Measurements from ENCODE around the gene CRB2. TPM values are rescaled to one million over a fixed set of nuclear protein-coding genes. Genes with fewer than 3 reads are reported as not detected.

The CRB2 gene
- total RNA-seq, 2 experiments from 2014 or later: 0.03 TPM; not detected in 1

GRCh38 chr9:123418052-123418430, 62.0 kb downstream of the CRB2 start:
- no peak for DNase-seq
- CTCF ChIA-PET: no interaction called here

DNA sequence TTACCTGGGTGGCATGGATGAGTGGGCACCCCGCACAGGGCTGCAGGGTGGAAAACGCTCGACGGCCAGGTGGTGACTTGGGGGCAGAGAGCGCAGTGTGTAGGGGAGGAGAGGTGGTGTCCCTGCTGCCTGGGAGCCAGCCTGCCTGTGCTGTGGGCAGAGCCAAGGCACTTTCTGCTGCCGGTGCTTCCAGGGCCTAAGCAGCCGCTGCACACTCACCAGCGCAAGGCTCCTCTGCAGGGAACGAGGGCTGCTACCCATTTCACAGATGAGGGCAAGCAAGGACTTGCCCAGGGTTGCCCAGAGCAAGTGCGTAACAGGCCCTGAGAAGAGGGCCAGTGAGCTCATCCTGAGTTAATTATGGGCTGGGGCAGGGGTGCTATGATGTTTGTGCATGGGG, 62.5 kb downstream of the CRB2 start:
- no peak overlapping the region for H3K4me3 Mint-ChIP-seq
- H3K27me3 Mint-ChIP-seq: no peaks in the 10 kb centered on the region
- ChIA-PET CTCF (no interaction called here), POLR2A (no interaction called here)
- no peaks in the 10 kb centered on the region for H3K4me1 Mint-ChIP-seq
- H3K9me3 Mint-ChIP-seq: no peaks in the 10 kb centered on the region
- no peaks in the 10 kb centered on the region for H3K36me3 Mint-ChIP-seq (ENCODE audit: low read depth)
- no peak for DNase-seq
- H3K27ac Mint-ChIP-seq: no peak overlapping the region

More at GRCh38 chr9:123418052-123418430, 62.0 kb downstream of the CRB2 start:
- Mint-ChIP-seq H3K27ac (no peak overlapping the region), H3K36me3 (ENCODE audit: low read depth) (no peaks in the 10 kb centered on the region), H3K9me3 (no peaks in the 10 kb centered on the region), H3K4me1 (no peaks in the 10 kb centered on the region), H3K4me3 (no peak overlapping the region), H3K27me3 (no peaks in the 10 kb centered on the region)
- POLR2A ChIA-PET: no interaction called here

DNA sequence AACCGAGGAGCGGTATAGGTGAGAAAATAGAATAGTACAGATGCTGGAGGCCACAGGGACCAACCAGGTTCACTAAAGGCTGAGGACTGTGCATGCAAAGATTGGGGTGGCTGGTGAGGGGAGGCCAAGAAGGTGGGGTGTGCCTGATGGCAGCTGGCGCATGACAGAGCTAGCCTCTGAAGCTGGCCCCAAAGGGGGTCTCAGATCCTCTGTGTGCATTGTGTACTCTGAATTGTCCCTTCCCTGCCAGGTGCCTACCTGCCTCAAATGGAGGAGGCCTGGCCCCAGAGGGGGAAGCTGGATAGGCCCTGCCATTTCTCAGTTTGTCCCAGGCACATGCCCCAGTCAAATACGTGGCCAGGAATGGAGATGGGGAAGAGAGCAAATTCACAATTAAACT, 63.1 kb downstream of the CRB2 start:
- Mint-ChIP-seq H3K9me3 (no peaks in the 10 kb centered on the region), H3K27me3 (no peaks in the 10 kb centered on the region), H3K36me3 (ENCODE audit: low read depth) (no peaks in the 10 kb centered on the region), H3K4me3 (no peak overlapping the region), H3K4me1 (no peaks in the 10 kb centered on the region), H3K27ac (no peak overlapping the region)
- no peak for DNase-seq
- CTCF ChIA-PET: no interaction called here
- POLR2A ChIA-PET: no interaction called here

GRCh38 chr9:123419721-123420591, 64.0 kb downstream of the CRB2 start:
- Mint-ChIP-seq H3K9me3 (no peaks in the 10 kb centered on the region), H3K4me1 (no peaks in the 10 kb centered on the region), H3K27me3 (no peaks in the 10 kb centered on the region), H3K27ac (no peak overlapping the region), H3K4me3 (no peak overlapping the region), H3K36me3 (ENCODE audit: low read depth) (no peaks in the 10 kb centered on the region)
- DNase-seq: no peak
- POLR2A ChIA-PET: no interaction called here
- CTCF ChIA-PET: no interaction called here

DNA sequence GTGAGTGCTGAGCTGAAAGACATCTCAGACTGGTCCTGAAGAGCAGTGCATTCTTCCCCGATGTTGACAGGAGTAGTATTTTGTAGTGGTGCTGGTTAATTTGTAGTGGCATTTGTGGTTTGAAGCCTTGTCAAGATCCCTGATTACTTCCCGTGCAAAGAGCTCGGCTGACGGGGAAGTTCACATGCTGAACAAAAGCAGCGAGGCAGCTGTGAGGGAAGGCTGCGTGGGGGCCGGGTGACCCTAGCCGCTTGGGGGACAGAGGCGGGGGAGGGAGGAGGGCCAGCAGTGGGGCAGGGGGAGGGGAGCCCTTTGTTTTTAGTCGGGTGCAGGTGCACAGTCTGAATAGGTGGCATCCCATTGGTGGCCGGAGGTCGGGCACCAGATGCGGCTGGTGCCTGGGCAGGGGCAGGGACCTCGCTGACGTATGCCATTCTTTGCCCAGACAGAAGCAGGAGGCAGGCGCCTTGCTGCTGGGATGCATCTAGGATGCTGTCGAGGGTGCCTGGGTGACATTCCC, 64.7 kb downstream of the CRB2 start:
- Mint-ChIP-seq H3K27me3 (no peaks in the 10 kb centered on the region), H3K4me1 (no peaks in the 10 kb centered on the region), H3K27ac (no peak overlapping the region), H3K9me3 (no peaks in the 10 kb centered on the region), H3K4me3 (no peak overlapping the region), H3K36me3 (ENCODE audit: low read depth) (no peaks in the 10 kb centered on the region)
- no peak for DNase-seq
- ChIA-PET CTCF (no interaction called here), POLR2A (no interaction called here)

GRCh38 chr9:123421186-123421585, 65.2 kb downstream of the CRB2 start:
- DNase-seq: no peak
- Mint-ChIP-seq H3K27me3 (no peaks in the 10 kb centered on the region), H3K27ac (no peak overlapping the region), H3K4me3 (no peak overlapping the region), H3K36me3 (ENCODE audit: low read depth) (no peaks in the 10 kb centered on the region), H3K9me3 (no peaks in the 10 kb centered on the region), H3K4me1 (no peaks in the 10 kb centered on the region)
- POLR2A ChIA-PET: no interaction called here
- CTCF ChIA-PET: no interaction called here

GRCh38 chr9:123421801-123422455, 65.9 kb downstream of the CRB2 start:
- POLR2A ChIA-PET: no interaction called here
- Mint-ChIP-seq H3K4me3 (no peak overlapping the region), H3K36me3 (ENCODE audit: low read depth) (no peaks in the 10 kb centered on the region), H3K9me3 (no peaks in the 10 kb centered on the region), H3K27me3 (no peaks in the 10 kb centered on the region), H3K27ac (no peak overlapping the region), H3K4me1 (no peaks in the 10 kb centered on the region)
- CTCF ChIA-PET: no interaction called here
- DNase-seq: no peak

- no peaks in the 10 kb centered on the region for H3K4me1 Mint-ChIP-seq
- DNase-seq: no peak
- H3K27me3 Mint-ChIP-seq: no peaks in the 10 kb centered on the region
- ChIA-PET CTCF (no interaction called here), POLR2A (no interaction called here)
- H3K36me3 Mint-ChIP-seq (ENCODE audit: low read depth): peaks cover 2% of the 10 kb centered on the region
- no peak overlapping the region for H3K27ac Mint-ChIP-seq
- H3K4me3 Mint-ChIP-seq: no peak overlapping the region
- H3K9me3 Mint-ChIP-seq: no peaks in the 10 kb centered on the region
These were observed 66.8 kb downstream of the CRB2 start for GRCh38 chr9:123422635-123423310.

DNA sequence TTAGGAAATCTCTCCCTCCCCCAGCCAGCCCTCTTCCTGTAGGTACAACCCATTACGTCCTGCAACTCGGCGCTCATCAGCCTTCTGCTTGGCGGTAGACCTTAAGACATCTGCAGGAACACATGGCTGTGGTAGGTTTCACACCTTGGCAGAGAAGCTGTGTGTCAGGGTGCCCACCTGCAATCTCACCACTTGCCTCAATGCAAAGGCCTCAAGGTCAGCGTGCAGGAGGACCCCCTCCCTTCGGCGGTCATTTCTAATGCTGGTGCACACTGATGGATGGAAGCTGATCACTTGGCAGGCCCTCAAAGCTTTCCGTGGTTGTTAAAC, 67.3 kb downstream of the CRB2 start:
- no peaks in the 10 kb centered on the region for H3K9me3 Mint-ChIP-seq
- DNase-seq: no peak

GRCh38 chr9:123424131-123424530, 68.1 kb downstream of the CRB2 start:
- ChIA-PET POLR2A (no interaction called here), CTCF (no interaction called here)
- DNase-seq: no peak
- Mint-ChIP-seq H3K9me3 (no peaks in the 10 kb centered on the region), H3K27ac (no peak overlapping the region), H3K36me3 (ENCODE audit: low read depth) (peaks cover 2% of the 10 kb centered on the region), H3K4me3 (no peak overlapping the region), H3K4me1 (no peaks in the 10 kb centered on the region), H3K27me3 (no peaks in the 10 kb centered on the region)

More for the DNA sequence above, 67.3 kb downstream of the CRB2 start:
- CTCF ChIA-PET: no interaction called here
- peaks cover 2% of the 10 kb centered on the region for H3K36me3 Mint-ChIP-seq (ENCODE audit: low read depth)
- H3K4me3 Mint-ChIP-seq: no peak overlapping the region
- POLR2A ChIA-PET: no interaction called here
- H3K27me3 Mint-ChIP-seq: no peaks in the 10 kb centered on the region
- H3K4me1 Mint-ChIP-seq: no peaks in the 10 kb centered on the region
- H3K27ac Mint-ChIP-seq: no peak overlapping the region

- no peak for DNase-seq
- H3K27me3 Mint-ChIP-seq: no peaks in the 10 kb centered on the region
- H3K4me3 Mint-ChIP-seq: no peak overlapping the region
- CTCF ChIA-PET: no interaction called here
- no peak overlapping the region for H3K27ac Mint-ChIP-seq
- POLR2A ChIA-PET: no interaction called here
- H3K9me3 Mint-ChIP-seq: no peaks in the 10 kb centered on the region
- peaks cover 2% of the 10 kb centered on the region for H3K36me3 Mint-ChIP-seq (ENCODE audit: low read depth)
- H3K4me1 Mint-ChIP-seq: no peaks in the 10 kb centered on the region
These were observed 68.7 kb downstream of the CRB2 start for GRCh38 chr9:123424552-123425225.

GRCh38 chr9:123425261-123425821, 69.3 kb downstream of the CRB2 start:
- Mint-ChIP-seq H3K9me3 (no peaks in the 10 kb centered on the region), H3K27me3 (no peaks in the 10 kb centered on the region), H3K4me3 (no peak overlapping the region), H3K36me3 (ENCODE audit: low read depth) (peaks cover 5% of the 10 kb centered on the region), H3K27ac (no peak overlapping the region), H3K4me1 (no peaks in the 10 kb centered on the region)
- CTCF ChIA-PET: no interaction called here
- POLR2A ChIA-PET: no interaction called here
- no peak for DNase-seq

GRCh38 chr9:123425836-123426365, 69.9 kb downstream of the CRB2 start:
- Mint-ChIP-seq H3K9me3 (no peaks in the 10 kb centered on the region), H3K4me1 (no peaks in the 10 kb centered on the region), H3K27ac (no peak overlapping the region), H3K27me3 (no peaks in the 10 kb centered on the region), H3K4me3 (no peak overlapping the region), H3K36me3 (ENCODE audit: low read depth) (peaks cover 5% of the 10 kb centered on the region)
- DNase-seq: no peak
- ChIA-PET CTCF (no interaction called here), POLR2A (no interaction called here)
